Vagina (tissue), 2 donors: ENCODE measurements around the gene PRSS23. TPM values are rescaled to one million over a fixed set of nuclear protein-coding genes. Genes with fewer than 3 reads are reported as not detected.
A peak's percentile ranks its signal among the peaks of the same experiment; 100 is the strongest.

Experiments
- DNase-seq, 2 donors: peaks; one replicate each; pipeline ENCODE4 v3.0.0-alpha.2; 2017; ENCODE audit errors: extremely low spot score in 2 of 2
- H3K27ac ChIP-seq: fragments of 200-600 bp; sonication (generic); one replicate; pipeline ENCODE4 v1.5.1; 2019
- H3K27me3 ChIP-seq: fragments of 200-600 bp; sonication (generic); one replicate; pipeline ENCODE4 v1.5.1; 2019
- H3K36me3 ChIP-seq, 2 donors: fragments of 200-600 bp; sonication (generic); one replicate each; pipeline ENCODE4 v1.5.1; 2017 to 2019
- H3K4me1 ChIP-seq: fragments of 200-600 bp; sonication (generic); one replicate; pipeline ENCODE4 v1.5.1; 2019
- H3K4me3 ChIP-seq, 2 donors: fragments of 200-600 bp; sonication (generic); 1 replicate in 1 of 2; 2 replicates in 1 of 2; pipeline ENCODE4 v1.5.1; 2016 to 2019
- H3K9me3 ChIP-seq: fragments of 200-600 bp; sonication (generic); one replicate; pipeline ENCODE4 v1.5.1; 2019
- CTCF ChIP-seq, 3 experiments: fragments of 450-650 bp in 2 of 3; fragments of 200-600 bp in 1 of 3; sonication (generic) in 1 of 3; IDR thresholded peaks; one replicate each; pipeline ENCODE4 v1.5.1; 2017 to 2019; ENCODE audit warnings: antibody characterized with exemption in 3 of 3, mild to moderate bottlenecking in 2 of 3, moderate library complexity in 2 of 3
- POLR2A ChIP-seq, 2 donors: fragments of 450-650 bp; IDR thresholded peaks; one replicate each; pipeline ENCODE4 v1.6.1; 2017; ENCODE audit warnings: antibody characterized with exemption in 2 of 2, mild to moderate bottlenecking in 2 of 2, moderate library complexity in 2 of 2
- POLR2AphosphoS5 ChIP-seq, 2 donors: sonication (generic); formaldehyde crosslinking; IDR thresholded peaks; one replicate each; pipeline ENCODE4 v1.9.0; 2017; ENCODE audit warnings: antibody characterized with exemption in 2 of 2, mild to moderate bottlenecking in 2 of 2, low read depth in 1 of 2; ENCODE audit not compliant: insufficient read depth in 1 of 2
- intact Hi-C: fragments of 100-400 bp; cut with DNase I; formaldehyde crosslinking; loops from one replicate; pipeline ENCODE4 v1.15.1; 2023
- total RNA-seq: library from RNA; depleted of rRNA; stranded (reverse); fragments of >200 nt; gene quantifications from one replicate; pipeline ENCODE4 v1.2.3, GENCODE V29; 2016

The PRSS23 gene
- total RNA-seq, 1 donor from 2014 or later = 40.3 TPM

- no peak for DNase-seq
- Histone ChIP-seq H3K36me3 (no peaks in the 10 kb centered on the region), H3K27ac (no peak overlapping the region), H3K27me3 (no peaks in the 10 kb centered on the region), H3K4me1 (peaks cover 28% of the 10 kb centered on the region), H3K9me3 (no peaks in the 10 kb centered on the region), H3K4me3 (no peak overlapping the region)
- intact Hi-C loops = no loop called here
- TF ChIP-seq POLR2A (IDR thresholded peaks at IDR 0.05) (no peak), CTCF (IDR thresholded peaks at IDR 0.05) (no peak), POLR2AphosphoS5 (IDR thresholded peaks at IDR 0.05; ENCODE audit: insufficient read depth in 1 of 2, low read depth in 1 of 2) (no peak)
Observed at GRCh38 chr11:86772999-86773398, 27.3 kb upstream of the PRSS23 start.

GRCh38 chr11:86773513-86774252 lies 26.7 kb upstream of the PRSS23 start:
- TF ChIP-seq CTCF (IDR thresholded peaks at IDR 0.05) = no peak
- TF ChIP-seq POLR2AphosphoS5 (IDR thresholded peaks at IDR 0.05; ENCODE audit: insufficient read depth in 1 of 2, low read depth in 1 of 2) = no peak
- Histone ChIP-seq H3K4me1 (peaks cover 27% of the 10 kb centered on the region), H3K27me3 (no peaks in the 10 kb centered on the region), H3K4me3 (no peak overlapping the region), H3K36me3 (no peaks in the 10 kb centered on the region), H3K9me3 (no peaks in the 10 kb centered on the region), H3K27ac (peak overlapping the region; percentile 46)
- intact Hi-C loops = no loop called here
- DNase-seq = no peak

GRCh38 chr11:86774417-86774816 lies 25.9 kb upstream of the PRSS23 start:
- Histone ChIP-seq H3K36me3 (no peaks in the 10 kb centered on the region), H3K9me3 (no peaks in the 10 kb centered on the region), H3K27me3 (no peaks in the 10 kb centered on the region), H3K4me3 (no peak overlapping the region), H3K27ac (peak overlapping the region; percentile 46), H3K4me1 (peaks cover 19% of the 10 kb centered on the region)
- intact Hi-C loops = no loop called here
- no peak for DNase-seq
- no peak for TF ChIP-seq POLR2AphosphoS5 (IDR thresholded peaks at IDR 0.05; ENCODE audit: insufficient read depth in 1 of 2, low read depth in 1 of 2)
- no peak for TF ChIP-seq CTCF (IDR thresholded peaks at IDR 0.05)
- TF ChIP-seq POLR2A (IDR thresholded peaks at IDR 0.05) = no peak

DNA sequence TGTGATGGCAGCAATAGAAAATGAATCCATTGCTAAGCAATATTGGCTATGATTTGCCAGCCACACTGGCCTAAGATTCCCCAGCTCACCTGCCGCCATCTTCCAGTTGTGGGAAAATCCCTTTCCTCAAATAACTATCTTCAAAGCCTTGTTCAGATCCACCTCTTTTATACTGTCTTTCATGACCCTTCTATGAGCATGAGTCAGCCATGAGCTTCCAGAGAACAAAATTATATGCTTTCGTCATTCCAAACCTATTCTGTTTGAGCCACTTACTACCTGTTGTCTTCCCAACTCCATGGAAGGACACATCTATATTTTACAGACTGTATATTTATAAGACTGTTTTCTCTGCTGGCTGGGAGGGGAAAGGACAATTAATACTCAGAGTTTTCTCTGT lies 25.0 kb upstream of the PRSS23 start:
- Histone ChIP-seq H3K9me3 (no peaks in the 10 kb centered on the region), H3K4me1 (peaks cover 18% of the 10 kb centered on the region), H3K27me3 (no peaks in the 10 kb centered on the region), H3K36me3 (no peaks in the 10 kb centered on the region), H3K4me3 (no peak overlapping the region), H3K27ac (peak overlapping the region; percentile 46)
- no peak for DNase-seq
- intact Hi-C loops = no loop called here
- TF ChIP-seq POLR2A (IDR thresholded peaks at IDR 0.05) (no peak), CTCF (IDR thresholded peaks at IDR 0.05) (no peak), POLR2AphosphoS5 (IDR thresholded peaks at IDR 0.05; ENCODE audit: insufficient read depth in 1 of 2, low read depth in 1 of 2) (no peak)

- no peak for DNase-seq
- Histone ChIP-seq H3K36me3 (no peaks in the 10 kb centered on the region), H3K27ac (peak overlapping the region; percentile 31), H3K9me3 (no peaks in the 10 kb centered on the region), H3K4me1 (peaks cover 29% of the 10 kb centered on the region), H3K27me3 (no peaks in the 10 kb centered on the region), H3K4me3 (no peak overlapping the region)
- intact Hi-C loops = no loop called here
- TF ChIP-seq POLR2AphosphoS5 (IDR thresholded peaks at IDR 0.05; ENCODE audit: insufficient read depth in 1 of 2, low read depth in 1 of 2) (no peak), POLR2A (IDR thresholded peaks at IDR 0.05) (no peak), CTCF (IDR thresholded peaks at IDR 0.05) (no peak)
Observed at GRCh38 chr11:86781546-86781945, 18.8 kb upstream of the PRSS23 start.
